Stimulated activated effector memory CD8-positive, alpha-beta T cell treated with anti-CD3 and anti-CD28 coated beads, Interleukin-12 subunit alpha, Interleukin-12 subunit beta, amount 100 ng/mL, for 72 hours (primary cell): Measurements from ENCODE around the gene TMEM145.
"Not testable (repeated sequence)": the region's sequence is repeated elsewhere in the genome, so short reads cannot be mapped to it uniquely, and the experiment has no call there.

Source experiments
- ATAC-seq: fragments of 150-1000 bp; cut with Tn5 transposase; 2 replicates; pipeline ENCODE4 v1.10.0; 2021
- DNase-seq, 2 donors: peaks; one replicate each; pipeline ENCODE4 v3.0.0; 2021 to 2022; ENCODE audit warnings: low spot score in 2 of 2
- H3K27ac Mint-ChIP-seq: one replicate; pipeline ENCODE4 v1.8.0; 2022; ENCODE audit warnings: mild to moderate bottlenecking, mixed read lengths
- H3K36me3 Mint-ChIP-seq: one replicate; pipeline ENCODE4 v1.8.0; 2022; ENCODE audit warnings: mild to moderate bottlenecking, mixed read lengths
- H3K4me1 Mint-ChIP-seq: one replicate; pipeline ENCODE4 v1.8.0; 2022; ENCODE audit warnings: mixed read lengths
- H3K4me3 Mint-ChIP-seq: one replicate; pipeline ENCODE4 v1.8.0; 2022; ENCODE audit warnings: mild to moderate bottlenecking, mixed read lengths
- H3K9me3 Mint-ChIP-seq: one replicate; pipeline ENCODE4 v1.8.0; 2022; ENCODE audit warnings: mixed read lengths

Gene TMEM145

DNA sequence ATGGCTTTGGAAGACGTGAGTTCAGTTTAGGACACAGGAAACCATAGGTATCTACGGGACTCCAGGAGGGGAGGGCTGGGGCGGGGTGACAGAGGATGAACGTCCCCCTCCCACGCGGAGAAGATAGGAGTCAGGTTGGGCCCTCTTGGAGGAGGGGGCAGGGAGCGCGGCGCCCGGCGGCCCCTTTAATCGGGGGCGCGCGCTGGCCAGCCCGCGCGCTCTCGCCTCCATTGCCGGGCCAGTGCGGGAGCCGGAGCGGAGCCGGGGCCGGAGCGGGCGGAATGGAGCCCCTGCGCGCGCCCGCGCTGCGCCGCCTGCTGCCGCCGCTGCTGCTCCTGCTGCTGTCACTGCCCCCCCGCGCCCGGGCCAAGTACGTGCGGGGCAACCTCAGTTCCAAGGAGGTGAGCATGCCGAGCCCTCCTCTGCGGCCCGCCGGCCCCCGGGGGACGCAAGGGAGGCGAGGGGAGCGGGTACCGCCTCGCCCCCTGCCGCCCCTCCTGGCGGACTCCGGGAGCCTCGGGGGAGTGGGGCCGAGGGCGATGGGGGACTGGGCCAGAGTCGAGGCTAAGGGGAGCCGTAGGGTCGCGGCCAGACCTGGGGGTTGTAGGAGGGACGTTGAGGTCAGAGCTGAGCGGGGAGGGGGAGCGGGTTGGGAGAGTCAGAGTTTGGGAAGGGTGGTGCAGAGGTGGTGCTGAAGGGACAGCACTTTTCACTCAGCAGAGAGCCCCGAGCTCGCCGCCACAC, at the start of gene TMEM145:
Gene TMEM145 (plus strand): TSS at position 214 of the 744 bp plus-strand sequence. CDS start 68 bp downstream, at position 282.
- no peaks in the 10 kb centered on the region for H3K36me3 Mint-ChIP-seq
- H3K4me3 Mint-ChIP-seq: peak within 1 kb of the TSS; percentile 72

DNA sequence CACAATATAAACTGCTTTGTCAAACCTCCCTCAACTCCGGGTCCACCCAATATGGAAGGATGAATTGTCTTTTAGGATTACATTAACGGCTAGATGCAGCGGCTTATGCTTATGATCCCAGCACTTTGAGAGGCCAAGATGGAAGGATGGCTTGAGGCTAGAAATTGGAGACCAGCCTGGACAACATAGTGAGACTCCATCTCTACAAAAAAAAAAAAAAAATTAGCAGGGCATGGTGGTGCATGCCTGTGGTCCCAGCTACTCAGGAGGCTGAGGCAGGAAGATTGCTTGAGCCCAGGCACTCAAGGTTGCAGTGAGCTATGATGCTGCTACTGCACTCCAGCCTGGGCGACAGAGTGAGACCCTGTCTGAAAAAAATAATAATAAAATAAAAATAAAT, 47.0 kb upstream of the TMEM145 start:
- not testable (repeated sequence) for ATAC-seq, H3K9me3 Mint-ChIP-seq, H3K36me3 Mint-ChIP-seq, DNase-seq, H3K27ac Mint-ChIP-seq, H3K4me3 Mint-ChIP-seq
- peaks cover 12% of the 10 kb centered on the region for H3K4me1 Mint-ChIP-seq

More for the DNA sequence above, at the start of gene TMEM145:
- H3K27ac Mint-ChIP-seq: no peak within 1 kb of the TSS
- DNase-seq (peak in 1 of 2 donors; percentile 62), ATAC-seq (peak; percentile 73)
- H3K4me1 Mint-ChIP-seq: peaks cover 34% of the 10 kb centered on the region
- H3K9me3 Mint-ChIP-seq: no peaks in the 10 kb centered on the region

DNA sequence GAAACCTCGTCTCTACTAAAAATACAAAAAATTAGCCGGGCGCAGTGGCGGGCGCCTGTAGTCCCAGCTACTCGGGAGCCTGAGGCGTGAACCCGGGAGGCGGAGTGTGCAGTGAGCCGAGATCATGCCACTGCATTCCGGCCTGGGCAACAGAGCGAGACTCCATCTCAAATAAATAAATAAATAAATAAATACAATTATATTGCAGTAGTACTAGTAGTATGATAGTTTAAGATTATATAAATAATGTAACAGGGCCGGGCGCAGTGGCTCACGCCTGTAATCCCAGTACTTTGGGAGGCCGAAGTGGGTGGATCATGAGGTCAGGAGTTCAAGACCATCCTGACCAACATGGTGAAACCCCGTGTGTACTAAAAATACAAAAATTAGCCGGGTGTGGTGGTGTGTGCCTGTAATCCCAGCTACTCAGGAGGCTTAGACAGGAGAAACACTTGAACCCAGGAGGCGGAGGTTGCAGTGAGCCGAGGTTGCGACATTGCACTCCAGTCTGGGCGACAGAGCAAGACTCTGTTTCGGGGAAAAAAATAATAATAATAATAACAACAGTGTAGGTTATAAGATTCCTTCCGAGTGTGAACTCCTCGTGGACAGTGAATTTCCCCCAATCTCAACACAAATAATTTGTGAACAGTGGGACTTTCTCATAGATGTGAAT, 46.0 kb upstream of the TMEM145 start:
- DNase-seq, H3K4me3 Mint-ChIP-seq, H3K27ac Mint-ChIP-seq, H3K9me3 Mint-ChIP-seq, ATAC-seq, H3K4me1 Mint-ChIP-seq, H3K36me3 Mint-ChIP-seq: not testable (repeated sequence)

DNA sequence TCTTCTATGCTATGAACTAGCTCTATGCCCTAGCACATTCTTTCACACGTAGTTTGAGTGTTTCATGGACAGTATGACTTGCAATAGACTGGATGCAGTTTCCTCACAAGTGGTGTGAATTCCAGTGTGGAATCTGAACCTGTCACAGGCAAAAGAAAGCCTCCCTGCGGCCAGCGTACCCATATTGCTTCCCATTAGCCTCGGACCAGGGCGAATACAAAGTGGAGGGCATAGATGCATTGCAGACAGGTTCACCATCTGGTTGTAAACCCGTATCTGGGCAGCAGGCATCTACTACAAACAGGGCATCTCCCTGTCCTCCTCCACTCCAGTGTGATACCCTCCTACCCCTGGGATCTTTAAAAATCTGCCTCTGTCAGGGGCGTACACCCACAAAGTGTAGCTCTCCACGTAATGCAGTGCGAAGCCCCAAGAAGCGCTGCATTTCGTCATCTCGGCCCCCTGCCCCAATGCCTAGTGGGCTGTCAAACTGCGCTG, 45.4 kb upstream of the TMEM145 start:
- peaks cover 6% of the 10 kb centered on the region for H3K36me3 Mint-ChIP-seq
- peaks cover under 1% of the 10 kb centered on the region for H3K4me1 Mint-ChIP-seq
- no peak overlapping the region for H3K4me3 Mint-ChIP-seq
- H3K27ac Mint-ChIP-seq: no peak overlapping the region
- DNase-seq: no peak
- H3K9me3 Mint-ChIP-seq: no peaks in the 10 kb centered on the region
- no peak for ATAC-seq

DNA sequence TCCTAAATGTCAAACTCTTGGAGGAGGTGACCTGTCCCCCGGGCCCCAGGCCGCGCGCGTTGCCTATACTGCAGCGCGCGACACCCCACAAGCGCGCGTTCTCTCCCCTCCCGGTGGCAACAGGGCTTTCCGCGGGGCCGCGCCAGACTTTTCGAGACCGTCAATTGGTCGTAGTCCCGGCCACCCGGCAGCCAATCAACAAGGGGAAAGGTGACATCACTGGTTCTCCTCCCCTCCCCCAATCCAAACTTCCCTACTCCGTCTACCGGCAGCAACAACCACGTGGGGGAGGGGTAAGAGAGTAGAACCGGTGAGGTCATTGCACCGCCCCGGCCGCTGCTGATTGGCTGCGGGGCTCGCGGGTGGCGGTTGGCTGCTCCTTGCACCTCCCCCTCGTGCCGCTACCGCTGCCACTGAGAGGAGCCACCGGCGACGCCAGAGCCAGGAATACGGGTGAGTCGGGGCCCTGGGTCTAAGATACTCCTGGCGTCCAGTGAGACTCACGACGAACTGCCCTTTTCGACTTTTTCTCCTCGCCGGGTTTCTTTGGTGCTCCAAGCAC, 44.9 kb upstream of the TMEM145 start:
- ATAC-seq (peak; percentile 75), DNase-seq (peak in 1 of 2 donors; percentile 93)
- Mint-ChIP-seq H3K9me3 (no peaks in the 10 kb centered on the region), H3K4me1 (no peaks in the 10 kb centered on the region), H3K36me3 (peaks cover 12% of the 10 kb centered on the region), H3K27ac (no peak overlapping the region), H3K4me3 (no peak overlapping the region)

DNA sequence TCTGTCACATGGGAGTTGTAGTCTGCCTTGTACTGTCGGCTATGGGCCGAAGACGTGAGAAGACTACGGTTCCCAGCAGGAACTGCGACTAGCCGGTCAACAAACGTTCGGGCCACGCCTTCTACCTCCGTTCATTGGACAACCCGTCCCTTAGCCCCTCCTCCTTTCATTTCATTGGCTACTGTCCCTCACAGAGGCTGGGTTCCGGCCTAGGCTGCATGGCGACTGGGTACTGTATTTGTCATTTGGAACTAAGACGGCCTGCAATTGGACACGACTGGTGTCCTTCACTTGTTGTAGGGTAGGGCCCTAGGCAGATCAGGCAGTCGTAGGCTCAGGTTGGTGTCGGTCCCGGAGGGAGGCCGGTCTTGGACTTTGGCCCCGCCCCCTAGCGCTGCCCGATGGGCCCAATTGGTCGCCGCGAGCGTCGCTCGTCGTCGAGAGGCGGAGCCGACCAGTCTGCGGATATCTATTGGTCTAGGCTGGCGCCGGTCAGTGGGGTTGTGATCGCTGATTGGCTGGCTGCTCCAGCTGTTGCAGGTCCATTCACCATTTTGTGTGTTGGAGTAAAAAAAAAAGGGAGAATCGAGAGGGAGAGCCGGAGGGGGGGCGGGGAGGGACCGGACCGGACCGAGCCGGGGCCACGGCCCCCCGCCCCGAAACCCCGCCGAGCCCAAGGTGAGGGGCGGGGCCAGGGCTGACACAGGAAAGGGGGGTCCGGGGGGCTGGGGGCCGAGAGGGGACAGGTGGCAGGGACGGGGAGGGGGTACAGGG, 44.2 kb upstream of the TMEM145 start, which contains the start of gene CIC:
Gene CIC (plus strand): TSS at position 549 of the 774 bp plus-strand sequence. CDS start 2,532 bp downstream, outside the sequence.
- Mint-ChIP-seq H3K9me3 (no peaks in the 10 kb centered on the region), H3K4me3 (no peak within 1 kb of the TSS), H3K4me1 (peaks cover 6% of the 10 kb centered on the region), H3K36me3 (peaks cover 18% of the 10 kb centered on the region), H3K27ac (no peak within 1 kb of the TSS)
- ATAC-seq (peak; percentile 90), DNase-seq (peak; percentile 95 to 99)

DNA sequence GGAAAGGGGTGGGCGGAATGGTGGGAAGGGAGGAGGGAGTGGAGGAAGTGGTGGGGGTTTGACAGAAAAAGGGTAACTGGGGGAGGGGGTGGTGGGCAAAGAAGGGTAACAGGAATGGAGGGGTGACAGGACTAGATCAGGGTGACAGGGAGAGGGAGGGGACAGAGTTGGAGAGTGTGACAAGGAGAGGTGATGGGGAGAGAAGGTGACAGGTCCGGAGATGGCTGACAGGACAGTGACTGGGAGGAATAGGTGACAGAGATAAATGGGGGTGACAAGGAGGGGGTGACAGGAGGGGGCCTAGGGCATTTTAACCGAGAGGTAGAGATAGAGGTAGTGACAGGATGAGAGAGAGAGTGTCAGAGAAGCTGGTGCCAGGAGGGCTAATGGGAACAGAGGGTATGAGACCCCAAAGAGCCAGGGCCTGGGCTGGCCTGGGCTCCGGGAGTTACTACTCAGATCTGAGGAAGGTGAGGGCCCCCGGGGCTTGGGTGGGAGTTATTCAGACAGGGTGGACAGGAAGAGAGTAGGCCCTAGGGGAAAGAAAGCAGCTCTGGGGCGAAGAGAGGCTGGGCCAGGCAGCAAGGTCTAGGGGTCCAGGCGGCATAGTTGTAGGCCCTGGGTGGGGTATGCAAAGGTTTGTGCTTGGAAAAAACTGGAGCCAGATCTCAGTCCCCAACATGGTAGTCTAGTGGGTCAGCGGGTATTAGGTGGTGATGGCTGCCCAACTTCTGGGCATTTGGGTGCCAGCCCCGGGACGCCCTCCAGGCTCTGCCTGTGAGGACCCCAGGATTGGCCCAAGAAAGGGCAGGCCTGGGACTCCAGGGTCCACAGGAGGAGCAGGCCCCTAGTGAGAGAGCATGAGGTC, 43.4 kb upstream of the TMEM145 start:
- Mint-ChIP-seq H3K4me1 (peaks cover 14% of the 10 kb centered on the region), H3K36me3 (peaks cover 26% of the 10 kb centered on the region), H3K9me3 (no peaks in the 10 kb centered on the region), H3K4me3 (no peak overlapping the region), H3K27ac (no peak overlapping the region)
- DNase-seq (no peak), ATAC-seq (no peak)

DNA sequence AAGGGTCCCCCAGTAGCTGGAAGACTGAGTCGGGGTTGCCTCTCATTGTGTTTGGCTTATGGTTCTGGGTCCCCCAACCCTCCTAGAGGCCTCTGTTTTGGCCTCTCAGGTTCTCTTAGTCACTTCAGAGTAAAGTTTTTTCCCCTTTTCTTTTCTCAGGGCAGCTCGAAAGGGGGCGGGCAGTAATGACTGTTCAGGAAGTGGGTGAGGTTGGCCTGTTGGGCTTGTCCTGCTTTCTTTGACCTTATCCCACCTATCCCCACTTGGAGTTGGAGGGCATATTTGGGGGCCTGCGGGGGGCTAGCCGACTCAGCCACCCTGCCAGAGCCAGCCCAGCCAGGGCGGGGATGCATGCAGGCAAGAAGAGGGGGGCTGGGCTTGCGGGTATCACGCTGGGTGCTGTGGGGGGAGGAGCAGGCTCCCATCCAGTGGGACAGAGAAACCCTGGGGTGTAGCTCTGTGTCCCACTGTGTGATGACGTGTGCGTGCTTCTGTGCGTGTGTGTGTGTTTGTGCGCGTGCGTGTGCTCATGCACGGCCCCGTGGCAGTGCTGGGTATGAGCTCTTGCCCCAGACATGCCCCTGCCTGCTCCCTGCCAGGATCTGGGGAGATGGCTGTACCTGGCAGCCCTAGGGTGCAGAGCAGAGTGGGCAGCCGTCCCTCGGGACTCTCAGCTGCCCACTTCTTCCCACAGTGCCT, 42.6 kb upstream of the TMEM145 start:
- H3K36me3 Mint-ChIP-seq: peaks cover 34% of the 10 kb centered on the region
- peaks cover 22% of the 10 kb centered on the region for H3K4me1 Mint-ChIP-seq
- ATAC-seq: peak; percentile 26
- H3K27ac Mint-ChIP-seq: no peak overlapping the region
- no peaks in the 10 kb centered on the region for H3K9me3 Mint-ChIP-seq
- DNase-seq: peak; percentile 58 to 81
- H3K4me3 Mint-ChIP-seq: no peak overlapping the region

DNA sequence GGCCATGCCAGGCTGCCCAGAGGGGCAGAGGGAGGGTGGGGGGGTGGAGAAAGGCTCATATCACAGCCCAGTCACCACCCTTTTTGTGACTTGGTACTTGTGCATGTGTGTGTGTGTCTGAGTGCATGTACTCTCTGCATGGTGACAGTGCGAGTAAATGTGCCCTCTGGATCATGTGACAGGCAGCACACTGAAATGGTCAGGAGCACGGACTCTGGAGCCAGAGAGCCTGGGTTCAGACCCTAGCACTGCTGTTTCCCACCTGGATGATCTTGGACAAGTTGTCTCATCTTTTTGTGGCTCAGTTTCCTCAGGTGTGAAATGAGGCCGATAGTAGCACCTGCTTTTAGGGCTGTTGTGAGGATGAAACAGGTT, 42.1 kb upstream of the TMEM145 start:
- DNase-seq: no peak
- H3K9me3 Mint-ChIP-seq: no peaks in the 10 kb centered on the region
- H3K4me3 Mint-ChIP-seq: no peak overlapping the region
- peaks cover 40% of the 10 kb centered on the region for H3K36me3 Mint-ChIP-seq
- ATAC-seq: no peak
- H3K4me1 Mint-ChIP-seq: peaks cover 28% of the 10 kb centered on the region
- H3K27ac Mint-ChIP-seq: no peak overlapping the region

DNA sequence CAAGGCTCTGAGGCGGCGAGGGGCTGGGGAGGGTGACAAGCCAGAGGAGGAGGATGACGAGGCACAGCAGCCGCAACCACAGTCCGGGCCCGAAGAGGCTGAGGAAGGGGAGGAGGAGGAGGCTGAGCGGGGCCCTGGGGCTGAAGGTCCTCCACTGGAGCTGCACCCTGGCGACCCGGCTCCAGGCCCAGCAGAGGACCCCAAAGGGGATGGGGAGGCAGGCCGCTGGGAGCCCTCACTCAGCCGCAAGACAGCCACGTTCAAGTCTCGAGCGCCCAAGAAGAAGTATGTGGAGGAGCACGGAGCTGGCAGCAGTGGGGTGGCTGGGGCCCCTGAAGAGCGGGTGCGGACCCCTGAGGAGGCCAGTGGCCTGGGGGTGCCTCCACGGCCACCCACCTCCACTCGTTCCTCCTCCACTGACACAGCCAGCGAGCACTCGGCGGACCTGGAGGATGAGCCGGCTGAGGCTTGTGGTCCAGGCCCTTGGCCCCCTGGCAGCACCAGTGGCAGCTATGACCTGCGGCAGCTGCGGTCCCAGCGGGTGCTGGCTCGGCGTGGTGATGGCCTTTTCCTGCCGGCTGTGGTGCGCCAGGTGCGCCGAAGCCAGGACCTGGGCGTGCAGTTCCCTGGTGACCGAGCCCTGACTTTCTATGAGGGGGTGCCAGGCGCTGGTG, 41.1 kb upstream of the TMEM145 start:
- H3K27ac Mint-ChIP-seq: no peak overlapping the region
- no peak for ATAC-seq
- H3K4me1 Mint-ChIP-seq: peaks cover 37% of the 10 kb centered on the region

DNA sequence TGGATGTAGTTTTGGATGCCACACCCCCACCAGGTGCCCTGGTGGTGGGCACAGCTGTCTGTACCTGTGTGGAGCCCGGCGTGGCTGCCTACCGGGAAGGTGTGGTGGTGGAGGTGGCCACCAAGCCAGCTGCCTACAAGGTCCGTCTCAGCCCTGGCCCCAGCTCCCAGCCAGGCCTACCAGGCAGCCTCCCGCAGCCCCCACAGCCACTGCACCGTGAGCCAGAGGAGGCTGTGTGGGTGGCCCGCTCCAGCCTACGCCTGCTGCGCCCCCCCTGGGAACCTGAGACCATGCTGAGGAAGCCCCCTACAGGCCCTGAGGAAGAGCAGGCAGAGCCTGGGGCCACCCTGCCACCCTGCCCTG, 40.6 kb upstream of the TMEM145 start:
- no peak for DNase-seq
- peaks cover 47% of the 10 kb centered on the region for H3K36me3 Mint-ChIP-seq
- ATAC-seq: no peak
- no peaks in the 10 kb centered on the region for H3K9me3 Mint-ChIP-seq
- H3K4me3 Mint-ChIP-seq: no peak overlapping the region
- peaks cover 40% of the 10 kb centered on the region for H3K4me1 Mint-ChIP-seq
- H3K27ac Mint-ChIP-seq: no peak overlapping the region

More for the DNA sequence above, 41.1 kb upstream of the TMEM145 start:
- H3K4me3 Mint-ChIP-seq: no peak overlapping the region
- no peak for DNase-seq
- H3K36me3 Mint-ChIP-seq: peaks cover 43% of the 10 kb centered on the region
- H3K9me3 Mint-ChIP-seq: no peaks in the 10 kb centered on the region

DNA sequence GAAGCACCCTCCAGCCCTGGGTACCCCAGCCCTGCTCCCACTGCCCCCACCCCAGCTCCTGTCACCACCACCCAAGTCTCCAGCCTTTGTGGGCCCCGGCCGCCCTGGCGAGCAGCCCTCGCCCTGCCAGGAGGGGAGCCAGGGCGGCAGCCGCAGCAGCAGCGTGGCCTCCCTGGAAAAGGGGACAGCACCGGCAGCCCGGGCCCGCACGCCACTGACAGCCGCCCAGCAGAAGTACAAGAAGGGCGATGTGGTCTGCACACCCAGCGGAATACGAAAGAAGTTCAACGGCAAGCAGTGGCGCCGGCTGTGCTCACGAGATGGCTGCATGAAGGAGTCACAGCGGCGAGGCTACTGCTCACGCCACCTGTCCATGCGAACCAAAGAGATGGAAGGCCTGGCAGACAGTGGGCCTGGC, 40.1 kb upstream of the TMEM145 start:
- peaks cover 45% of the 10 kb centered on the region for H3K4me1 Mint-ChIP-seq
- no peaks in the 10 kb centered on the region for H3K9me3 Mint-ChIP-seq
- H3K36me3 Mint-ChIP-seq: peaks cover 52% of the 10 kb centered on the region
- DNase-seq (no peak), ATAC-seq (no peak)
- H3K27ac Mint-ChIP-seq: no peak overlapping the region
- H3K4me3 Mint-ChIP-seq: no peak overlapping the region

DNA sequence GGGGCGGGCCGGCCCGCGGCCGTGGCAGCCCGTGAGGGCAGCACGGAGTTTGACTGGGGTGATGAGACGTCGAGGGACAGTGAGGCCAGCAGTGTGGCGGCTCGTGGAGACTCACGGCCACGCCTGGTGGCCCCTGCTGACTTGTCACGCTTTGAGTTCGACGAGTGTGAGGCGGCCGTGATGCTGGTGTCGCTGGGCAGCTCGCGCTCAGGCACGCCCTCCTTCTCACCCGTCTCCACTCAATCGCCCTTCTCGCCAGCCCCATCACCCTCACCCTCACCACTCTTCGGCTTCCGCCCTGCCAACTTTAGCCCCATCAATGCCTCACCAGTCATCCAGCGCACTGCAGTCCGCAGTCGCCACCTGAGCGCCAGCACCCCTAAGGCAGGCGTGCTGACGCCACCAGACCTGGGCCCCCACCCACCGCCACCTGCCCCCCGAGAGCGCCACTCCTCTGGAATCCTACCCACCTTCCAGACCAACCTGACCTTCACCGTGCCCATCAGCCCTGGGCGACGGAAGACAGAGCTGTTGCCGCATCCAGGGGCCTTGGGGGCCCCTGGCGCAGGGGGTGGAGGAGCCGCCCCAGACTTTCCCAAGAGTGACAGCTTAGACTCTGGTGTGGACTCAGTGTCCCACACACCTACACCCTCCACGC, 39.6 kb upstream of the TMEM145 start:
- no peak overlapping the region for H3K4me3 Mint-ChIP-seq
- ATAC-seq (no peak), DNase-seq (no peak)
- H3K36me3 Mint-ChIP-seq: peaks cover 58% of the 10 kb centered on the region
- no peak overlapping the region for H3K27ac Mint-ChIP-seq
- H3K9me3 Mint-ChIP-seq: no peaks in the 10 kb centered on the region
- H3K4me1 Mint-ChIP-seq: peaks cover 51% of the 10 kb centered on the region
